Muscle layer of colon (tissue), 2 donors: ENCODE data around the gene ACADS.

Source experiments
- H3K27ac ChIP-seq: one replicate; pipeline ENCODE4 v1.7.0; 2013; ENCODE audit warnings: low read depth, mild to moderate bottlenecking, low read length, moderate library complexity
- H3K27me3 ChIP-seq, 2 donors: one replicate each; pipeline ENCODE4 v1.7.0; 2013; ENCODE audit warnings: low read length in 2 of 2, mild to moderate bottlenecking in 2 of 2; ENCODE audit not compliant: insufficient read depth in 2 of 2, control insufficient read depth in 1 of 2
- H3K36me3 ChIP-seq: one replicate; pipeline ENCODE4 v1.7.0; 2013; ENCODE audit warnings: mild to moderate bottlenecking, low read length; ENCODE audit not compliant: insufficient read depth
- H3K4me1 ChIP-seq: one replicate; pipeline ENCODE4 v1.7.0; 2013; ENCODE audit warnings: mild to moderate bottlenecking, low read length; ENCODE audit not compliant: insufficient read depth
- H3K4me3 ChIP-seq, 2 donors: one replicate each; pipeline ENCODE4 v1.7.0; 2013; ENCODE audit warnings: low read length in 2 of 2, low read depth in 1 of 2, mild to moderate bottlenecking in 1 of 2, moderate library complexity in 1 of 2
- H3K9ac ChIP-seq: one replicate; pipeline ENCODE4 v1.7.0; 2013; ENCODE audit warnings: low read length
- H3K9me3 ChIP-seq: one replicate; pipeline ENCODE4 v1.7.0; 2013; ENCODE audit warnings: mild to moderate bottlenecking, low read length
- donor health status: abdominal sarcoma.
- donor health status: Adenocarcinoma of cecum.

The ACADS gene

GRCh38 chr12:120761519-120761934 is 35.9 kb downstream of the ACADS start:
- peaks cover 44% of the 10 kb centered on the region for H3K36me3 ChIP-seq
- peak overlapping the region; percentile 40 for H3K27ac ChIP-seq
- H3K4me1 ChIP-seq: peaks cover 19% of the 10 kb centered on the region
- peak overlapping the region in 1 of 2 donors; percentile 37 for H3K4me3 ChIP-seq
- H3K9me3 ChIP-seq: no peaks in the 10 kb centered on the region
- peak overlapping the region; percentile 38 for H3K9ac ChIP-seq
- H3K27me3 ChIP-seq: no peaks in the 10 kb centered on the region

GRCh38 chr12:120762086-120762485 is 36.5 kb downstream of the ACADS start:
- Histone ChIP-seq H3K9ac (peak overlapping the region; percentile 38), H3K4me3 (peak overlapping the region in 1 of 2 donors; percentile 37), H3K27ac (peak overlapping the region; percentile 40), H3K36me3 (peaks cover 50% of the 10 kb centered on the region), H3K27me3 (no peaks in the 10 kb centered on the region), H3K4me1 (peaks cover 19% of the 10 kb centered on the region), H3K9me3 (no peaks in the 10 kb centered on the region)

- H3K27ac ChIP-seq: no peak overlapping the region
- H3K36me3 ChIP-seq: peaks cover 61% of the 10 kb centered on the region
- H3K9me3 ChIP-seq: no peaks in the 10 kb centered on the region
- peaks cover 19% of the 10 kb centered on the region for H3K4me1 ChIP-seq
- H3K27me3 ChIP-seq: no peaks in the 10 kb centered on the region
- no peak overlapping the region for H3K9ac ChIP-seq
- H3K4me3 ChIP-seq: no peak overlapping the region
Observed at GRCh38 chr12:120763250-120763649, 37.6 kb downstream of the ACADS start.

- H3K9ac ChIP-seq: no peak overlapping the region
- peaks cover 69% of the 10 kb centered on the region for H3K36me3 ChIP-seq
- no peaks in the 10 kb centered on the region for H3K27me3 ChIP-seq
- no peak overlapping the region for H3K27ac ChIP-seq
- H3K9me3 ChIP-seq: no peaks in the 10 kb centered on the region
- H3K4me3 ChIP-seq: no peak overlapping the region
- H3K4me1 ChIP-seq: peaks cover 19% of the 10 kb centered on the region
Observed at GRCh38 chr12:120764816-120765215, 39.2 kb downstream of the ACADS start.

- Histone ChIP-seq H3K4me1 (peaks cover 9% of the 10 kb centered on the region), H3K27me3 (no peaks in the 10 kb centered on the region), H3K9ac (no peak overlapping the region), H3K4me3 (no peak overlapping the region), H3K36me3 (peaks cover 62% of the 10 kb centered on the region), H3K27ac (no peak overlapping the region), H3K9me3 (no peaks in the 10 kb centered on the region)
Observed at GRCh38 chr12:120766566-120766965, 40.9 kb downstream of the ACADS start.

GRCh38 chr12:120767071-120768024 is 41.7 kb downstream of the ACADS start:
- Histone ChIP-seq H3K4me1 (peaks cover 1% of the 10 kb centered on the region), H3K27me3 (no peaks in the 10 kb centered on the region), H3K9me3 (no peaks in the 10 kb centered on the region), H3K9ac (no peak overlapping the region), H3K36me3 (peaks cover 65% of the 10 kb centered on the region), H3K27ac (no peak overlapping the region), H3K4me3 (no peak overlapping the region)

- peaks cover 49% of the 10 kb centered on the region for H3K36me3 ChIP-seq
- no peak overlapping the region for H3K9ac ChIP-seq
Observed at GRCh38 chr12:120771097-120771496, 45.5 kb downstream of the ACADS start.

GRCh38 chr12:120774169-120774916 is 48.7 kb downstream of the ACADS start:
- no peaks in the 10 kb centered on the region for H3K9me3 ChIP-seq
- no peak overlapping the region for H3K4me3 ChIP-seq
- H3K9ac ChIP-seq: no peak overlapping the region
- H3K36me3 ChIP-seq: peaks cover 28% of the 10 kb centered on the region
- H3K27me3 ChIP-seq: no peaks in the 10 kb centered on the region
- H3K4me1 ChIP-seq: no peaks in the 10 kb centered on the region
- no peak overlapping the region for H3K27ac ChIP-seq

More at GRCh38 chr12:120771097-120771496, 45.5 kb downstream of the ACADS start:
- H3K4me1 ChIP-seq: no peaks in the 10 kb centered on the region
- H3K9me3 ChIP-seq: no peaks in the 10 kb centered on the region
- no peak overlapping the region for H3K27ac ChIP-seq
- H3K27me3 ChIP-seq: no peaks in the 10 kb centered on the region
- H3K4me3 ChIP-seq: no peak overlapping the region

- Histone ChIP-seq H3K4me1 (no peaks in the 10 kb centered on the region), H3K9me3 (no peaks in the 10 kb centered on the region), H3K27ac (no peak overlapping the region), H3K4me3 (no peak overlapping the region), H3K27me3 (no peaks in the 10 kb centered on the region), H3K9ac (no peak overlapping the region), H3K36me3 (peaks cover 28% of the 10 kb centered on the region)
Observed at GRCh38 chr12:120775862-120776552, 50.4 kb downstream of the ACADS start.

- no peaks in the 10 kb centered on the region for H3K9me3 ChIP-seq
- no peak overlapping the region for H3K27ac ChIP-seq
- H3K4me3 ChIP-seq: no peak overlapping the region
- no peak overlapping the region for H3K9ac ChIP-seq
- no peaks in the 10 kb centered on the region for H3K4me1 ChIP-seq
- no peaks in the 10 kb centered on the region for H3K27me3 ChIP-seq
- peaks cover 32% of the 10 kb centered on the region for H3K36me3 ChIP-seq
Observed at GRCh38 chr12:120783197-120783596, 57.6 kb downstream of the ACADS start.

GRCh38 chr12:120784804-120785203 is 59.2 kb downstream of the ACADS start:
- Histone ChIP-seq H3K36me3 (peaks cover 26% of the 10 kb centered on the region), H3K4me1 (no peaks in the 10 kb centered on the region), H3K27me3 (no peaks in the 10 kb centered on the region), H3K9me3 (no peaks in the 10 kb centered on the region), H3K9ac (no peak overlapping the region), H3K27ac (no peak overlapping the region), H3K4me3 (no peak overlapping the region)
